ENCODE data around the gene AWAT2.

The AWAT2 gene

GRCh38 chrX:70049925-70050324 lies at the start of gene AWAT2:
Gene AWAT2 (minus strand): TSS chrX:70049938. CDS start chrX:70049932, 6 bp downstream.
- no peak for DNase-seq

- no peak for DNase-seq
These were observed 46.3 kb upstream of the AWAT2 start for GRCh38 chrX:70096052-70096451.

DNA sequence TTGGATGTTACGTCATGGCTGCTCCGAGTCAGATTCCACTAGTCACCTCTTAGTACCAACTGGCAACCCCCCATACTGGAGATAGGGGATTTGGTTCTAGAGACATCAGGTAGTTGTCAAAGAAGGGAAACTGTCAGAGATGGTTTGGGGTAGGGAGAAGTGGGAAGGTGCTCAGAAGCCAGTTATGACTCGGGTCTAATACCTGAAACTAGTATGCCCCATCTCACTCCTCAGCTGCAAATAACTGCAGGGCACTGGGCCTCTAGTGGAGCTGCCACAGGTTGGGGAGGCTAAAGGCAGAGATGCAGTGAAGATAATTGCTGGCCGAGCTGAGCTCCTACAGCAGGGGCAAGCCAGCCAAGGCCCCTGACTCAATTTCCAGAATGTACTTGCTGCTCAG lies 42.5 kb upstream of the AWAT2 start:
- DNase-seq: no peak

- DNase-seq: no peak
These were observed 40.0 kb upstream of the AWAT2 start for GRCh38 chrX:70089604-70090297.

DNA sequence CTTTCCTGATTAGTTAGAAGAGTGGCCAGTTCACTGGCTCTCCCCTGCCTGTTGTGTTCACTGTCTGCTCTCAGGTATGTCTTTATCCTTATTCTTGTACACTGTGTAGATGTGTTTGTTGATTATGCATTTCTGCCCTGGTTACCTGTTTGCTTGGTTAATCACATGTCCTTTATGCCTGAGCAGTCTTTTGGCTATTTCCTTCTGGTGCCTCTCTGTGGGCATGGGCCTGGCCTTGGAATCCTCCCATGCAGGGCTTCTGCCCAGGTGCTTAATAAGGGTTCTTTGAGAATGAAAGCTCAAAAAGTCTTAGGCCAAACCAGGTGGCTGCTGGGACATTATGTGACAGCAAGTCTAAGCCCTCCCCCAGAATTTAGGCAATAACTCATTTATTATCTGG lies 39.0 kb upstream of the AWAT2 start:
- DNase-seq: no peak

GRCh38 chrX:70087857-70088630 lies 38.3 kb upstream of the AWAT2 start:
- DNase-seq: no peak

- DNase-seq: no peak
These were observed 35.0 kb upstream of the AWAT2 start for GRCh38 chrX:70084592-70085240.

GRCh38 chrX:70082723-70083122 lies 33.0 kb upstream of the AWAT2 start:
- DNase-seq: no peak

DNA sequence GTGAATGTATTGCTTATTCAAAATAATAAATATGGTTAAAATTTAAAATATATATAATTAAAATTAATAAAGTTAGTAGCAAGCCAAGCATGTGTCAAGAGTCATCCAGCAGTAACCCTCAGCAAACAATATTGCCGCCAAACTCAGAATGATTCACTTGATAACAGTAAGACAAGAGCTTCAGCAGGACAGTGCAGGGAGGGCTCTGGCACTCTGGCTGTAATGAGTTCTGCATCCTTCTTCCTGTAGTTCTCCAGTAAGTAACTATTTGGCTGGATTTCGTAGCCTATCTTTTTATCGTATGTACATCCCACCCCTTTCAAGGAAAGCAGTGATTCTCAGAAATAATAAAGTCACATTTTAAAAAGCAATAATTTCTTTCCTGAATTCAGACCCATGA lies 30.1 kb upstream of the AWAT2 start:
- no peak for DNase-seq

DNA sequence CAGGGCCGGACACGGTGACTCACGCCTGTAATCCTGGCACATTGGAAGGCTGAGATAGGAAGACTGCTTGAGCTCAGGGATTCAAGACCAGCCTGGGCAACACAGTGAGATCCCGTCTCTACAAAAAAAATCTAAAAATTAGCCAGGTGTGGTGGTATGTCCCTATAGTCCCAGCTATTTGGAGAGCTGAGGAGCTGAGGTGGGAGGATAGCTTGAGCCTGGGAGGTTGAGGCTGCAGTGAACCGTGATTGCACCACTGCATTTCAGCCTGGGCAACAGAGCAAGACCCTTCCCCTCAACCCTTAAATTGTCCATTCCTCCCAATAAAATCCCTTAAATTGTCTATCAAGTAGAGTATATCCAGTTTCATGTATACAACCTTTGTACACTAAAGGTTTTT lies 29.6 kb upstream of the AWAT2 start:
- no peak for DNase-seq

GRCh38 chrX:70066646-70067045 lies 16.9 kb upstream of the AWAT2 start:
- DNase-seq: no peak

DNA sequence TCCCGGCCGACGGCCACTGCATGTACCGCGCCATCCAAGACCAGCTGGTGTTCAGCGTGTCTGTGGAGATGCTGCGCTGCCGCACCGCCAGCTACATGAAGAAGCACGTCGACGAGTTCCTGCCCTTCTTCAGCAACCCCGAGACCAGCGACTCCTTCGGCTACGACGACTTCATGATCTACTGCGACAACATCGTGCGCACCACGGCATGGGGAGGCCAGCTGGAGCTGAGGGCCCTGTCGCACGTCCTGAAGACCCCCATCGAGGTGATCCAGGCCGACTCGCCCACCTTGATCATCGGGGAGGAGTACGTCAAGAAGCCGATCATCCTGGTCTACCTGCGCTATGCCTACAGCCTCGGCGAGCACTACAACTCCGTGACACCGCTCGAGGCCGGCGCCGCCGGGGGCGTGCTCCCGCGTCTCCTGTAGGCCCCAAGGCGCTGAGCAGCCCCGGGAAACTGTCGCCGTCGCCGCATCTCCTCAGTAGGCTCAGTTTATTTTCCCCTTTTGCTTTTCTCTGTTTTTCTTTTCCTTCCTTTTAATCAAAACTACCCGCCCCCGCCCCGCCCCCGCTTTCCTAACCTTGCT lies 13.3 kb upstream of the AWAT2 start:
- DNase-seq: no peak

- no peak for DNase-seq
These were observed 12.3 kb upstream of the AWAT2 start, which contains the start of gene OTUD6A for GRCh38 chrX:70062076-70062475. Gene OTUD6A (plus strand): TSS chrX:70062457. CDS start chrX:70062525, 68 bp downstream.

GRCh38 chrX:70054391-70054790 lies 4.7 kb upstream of the AWAT2 start:
- DNase-seq: no peak

DNA sequence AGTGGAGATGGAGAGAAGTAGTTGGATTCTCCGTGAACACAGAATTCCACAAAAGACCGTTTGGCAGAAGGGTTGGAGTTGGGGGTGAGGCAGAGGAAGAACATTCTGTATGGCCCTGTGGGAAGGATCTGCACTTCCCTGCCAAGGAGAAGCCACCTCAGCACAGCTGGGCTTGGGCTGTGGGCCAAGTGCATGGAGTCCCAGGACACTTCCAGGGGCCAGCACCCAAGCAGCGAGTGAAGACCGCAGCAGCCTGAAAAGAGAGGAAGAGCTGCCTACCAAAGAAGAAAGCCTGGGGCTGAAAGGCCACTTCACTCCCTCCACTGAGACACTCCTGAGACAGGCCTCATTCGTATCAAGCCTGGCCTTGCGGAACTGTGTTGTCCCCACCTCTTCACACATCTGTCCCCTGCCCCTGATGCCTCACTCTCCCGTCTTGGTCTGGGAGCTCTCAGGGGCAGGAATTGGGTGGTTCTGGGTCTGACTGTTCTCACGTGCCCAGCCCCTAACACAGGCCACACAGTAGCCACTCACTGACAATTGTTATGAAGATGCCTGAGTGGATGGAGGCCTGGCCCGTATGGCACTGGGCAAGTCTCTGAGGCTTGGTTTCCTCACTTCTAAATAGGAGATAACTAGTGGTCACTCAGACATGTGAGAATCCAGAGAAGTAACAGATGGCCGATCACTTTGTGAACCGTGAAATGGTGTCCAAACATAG lies 3.3 kb upstream of the AWAT2 start:
- no peak for DNase-seq

GRCh38 chrX:70049406-70049805 lies 332 bp downstream of the AWAT2 start:
- DNase-seq: no peak

DNA sequence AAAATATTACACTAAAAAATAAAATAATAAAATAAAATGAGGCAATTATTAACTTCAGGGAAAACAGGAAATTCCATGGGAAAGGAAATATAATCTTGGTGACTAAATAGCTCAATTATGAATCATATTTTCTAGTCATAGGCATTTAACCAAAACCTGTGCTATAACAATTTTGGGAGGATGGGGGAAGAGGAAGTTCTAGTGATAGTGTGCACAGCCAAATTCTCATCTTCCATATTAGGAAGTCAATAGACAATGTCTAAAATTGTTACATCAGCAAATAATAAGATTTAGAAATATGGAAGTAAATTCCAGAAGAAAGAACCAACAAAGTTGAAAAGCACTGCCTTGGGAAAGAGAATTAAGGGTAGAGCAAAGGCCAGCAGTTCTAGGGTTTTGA lies 2.8 kb downstream of the AWAT2 start:
- DNase-seq: no peak

GRCh38 chrX:70044541-70045245 lies 5.0 kb downstream of the AWAT2 start:
- no peak for DNase-seq

DNA sequence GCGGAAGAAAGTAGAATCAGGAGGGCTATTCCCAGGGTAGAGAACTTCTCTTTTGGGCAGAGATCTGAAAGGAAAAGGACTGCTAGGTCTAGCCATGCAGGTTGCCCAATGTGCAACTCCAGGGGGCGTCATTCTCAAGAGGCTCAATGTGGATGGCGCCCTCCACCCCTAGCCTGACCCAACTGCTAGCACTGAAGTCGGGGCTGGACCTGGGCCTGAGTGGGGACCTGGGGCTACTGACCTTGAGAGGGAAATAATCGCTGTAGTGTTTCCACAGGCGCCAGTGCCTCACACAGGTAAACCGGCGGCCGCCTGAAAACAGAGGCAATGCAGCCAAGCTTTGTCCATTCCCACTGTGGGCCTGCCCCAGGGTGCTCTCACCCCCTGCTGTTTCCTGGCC lies 6.1 kb downstream of the AWAT2 start:
- no peak for DNase-seq

DNA sequence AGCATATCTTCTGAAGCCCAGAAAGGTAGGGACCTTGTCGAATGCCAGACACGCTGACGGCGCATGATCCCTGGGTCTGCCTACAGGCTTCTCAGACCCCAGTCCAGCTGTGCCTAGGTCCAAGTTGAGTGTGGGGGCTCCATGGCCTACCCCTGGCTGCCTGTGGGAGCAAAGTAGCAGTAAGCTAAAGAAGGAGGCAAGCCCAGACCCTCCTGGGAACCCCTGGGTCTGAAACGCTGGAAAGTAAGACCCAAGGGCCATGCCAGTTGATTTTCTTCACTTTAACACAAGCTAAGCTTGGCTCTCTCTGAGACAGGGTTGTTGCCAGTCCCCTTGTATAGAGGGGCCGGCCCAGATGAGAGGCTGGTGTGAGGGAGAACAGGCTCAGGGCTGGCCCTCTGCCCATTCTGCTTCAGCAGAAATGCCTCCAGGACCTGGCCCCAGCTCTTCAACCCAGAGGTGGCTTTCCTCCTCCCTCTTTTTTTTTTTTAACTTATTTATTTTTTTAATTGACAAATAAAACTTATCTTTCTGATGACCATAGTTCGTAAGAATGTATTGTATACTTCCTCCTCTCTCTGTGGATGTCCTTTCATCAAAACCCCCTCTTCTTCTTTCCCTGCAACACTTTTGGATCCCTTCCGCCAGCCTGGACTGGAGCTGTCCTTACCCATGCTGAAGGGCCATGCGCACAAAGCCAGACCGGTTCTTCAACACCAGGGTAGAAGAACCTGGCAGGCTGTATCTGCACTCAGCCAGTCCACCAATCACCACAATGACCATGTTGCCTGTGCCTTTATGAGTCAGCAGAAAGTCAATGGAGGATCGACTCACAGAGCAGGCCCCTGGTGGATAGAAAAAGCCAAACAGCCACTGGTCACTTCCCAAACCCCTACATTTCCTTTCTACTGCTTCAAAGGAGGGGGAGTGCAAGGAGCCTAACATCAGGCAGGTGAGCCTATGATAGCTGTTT lies 7.1 kb downstream of the AWAT2 start:
- DNase-seq: no peak

DNA sequence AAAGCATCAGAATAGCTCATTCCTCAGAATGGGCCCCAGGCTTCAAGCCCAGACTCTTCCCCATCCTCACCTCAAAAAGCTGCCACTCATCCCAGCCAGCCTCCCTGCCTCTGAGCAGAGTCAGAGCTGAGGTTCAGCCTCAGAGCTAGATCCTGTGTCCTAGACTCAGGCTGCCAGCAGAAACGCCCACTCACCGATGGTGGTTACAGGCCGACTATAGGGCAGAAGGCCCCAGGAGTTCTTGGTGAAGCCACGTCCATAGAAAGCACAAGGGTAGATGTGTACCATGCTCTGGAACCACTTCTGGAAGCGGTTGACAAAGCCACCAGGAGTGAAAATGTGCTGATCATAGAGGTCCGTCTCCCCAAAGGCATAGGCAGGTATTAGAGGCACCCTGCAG lies 7.7 kb downstream of the AWAT2 start:
- no peak for DNase-seq
